Motor neuron (in vitro differentiated cells): ENCODE results near the gene CYP2A7. TPM values are rescaled to one million over a fixed set of nuclear protein-coding genes. Genes with fewer than 3 reads are reported as not detected.
"Not testable (repeated sequence)": the region's sequence is repeated elsewhere in the genome, so short reads cannot be mapped to it uniquely, and the experiment has no call there.

ENCODE experiments used
- ATAC-seq, 8 experiments: fragments of 200-7000 bp; cut with Tn5 transposase; replicated peaks in 6 of 8; 2 replicates each; pipeline ENCODE4 v1.8.0; 2021; ENCODE audit warnings: mild to moderate bottlenecking in 8 of 8, moderate library complexity in 8 of 8
- H3K27ac ChIP-seq, 2 donors: fragments of 250-450 bp; sonication (Bioruptor Pico); 2 replicates each; pipeline ENCODE4 v1.9.0; 2021; ENCODE audit warnings: antibody characterized with exemption in 2 of 2, mild to moderate bottlenecking in 2 of 2, moderate library complexity in 1 of 2
- H3K4me1 ChIP-seq, 2 donors: fragments of 250-450 bp; sonication (Bioruptor Pico); replicated peaks in 1 of 2; 2 replicates each; pipeline ENCODE4 v1.6.1; 2021; ENCODE audit warnings: antibody characterized with exemption in 2 of 2, mild to moderate bottlenecking in 2 of 2, moderate library complexity in 1 of 2
- H3K4me3 ChIP-seq, 5 donors: fragments of 250-450 bp; sonication (Bioruptor Pico); 2 replicates each; pipeline ENCODE4 v1.9.0; 2021; ENCODE audit warnings: antibody characterized with exemption in 5 of 5, mild to moderate bottlenecking in 5 of 5, moderate library complexity in 4 of 5
- WGBS, 10 experiments: fragments of 450-650 bp; shearing (Covaris generic); methylation state at CpG; one replicate each; pipeline ENCODE4 v1.0.0; 2022; 5-methylcytosine and 5-hydroxymethylcytosine counted together
- in situ Hi-C, 9 experiments: fragments of 400-800 bp; cut with MboI; loops; one replicate each; pipeline ENCODE4 v1.15.0; 2021; ENCODE audit warnings: low sequenced_read_pairs in 9 of 9, low pct_unique_long_range_greater_than_20kb in 2 of 9; ENCODE audit not compliant: unreplicated experiment in 9 of 9
- total RNA-seq, 8 experiments: library from RNA; unstranded; fragments of 300-600 nt; gene quantifications; 2 replicates each; pipeline versions ENCODE4 v1.2.3 to v1.2.4, GENCODE V29; 2022

The CYP2A7 gene
- total RNA-seq, 8 experiments from 2014 or later: 0.17 to 1.1 (median 0.45) TPM; not detected in 3

DNA sequence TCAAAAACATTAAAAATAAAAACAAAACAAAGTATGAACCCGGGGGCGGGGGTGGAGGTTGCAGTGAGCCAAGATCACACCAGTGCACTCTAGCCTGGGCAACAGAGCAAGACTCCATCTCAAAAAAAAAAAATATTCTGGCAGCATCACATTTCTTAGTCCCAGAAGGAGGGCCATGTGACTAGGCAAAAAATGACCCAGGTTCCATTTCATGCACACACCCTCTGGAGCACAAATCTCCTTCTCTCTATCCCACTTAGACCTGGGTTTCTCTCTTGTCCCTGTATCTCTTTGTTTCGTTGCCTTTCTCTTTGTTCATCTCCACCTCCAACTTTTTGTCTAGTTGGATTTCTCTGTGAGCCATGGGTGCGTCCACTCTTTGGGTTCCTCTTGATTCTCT lies 6.2 kb upstream of the CYP2A7 start:
- WGBS, 10 experiments: 0 to 80% (median 59%) methylated on average over 2 to 4 of the region's 4 CpGs
- Histone ChIP-seq H3K4me1 (no peaks in the 10 kb centered on the region), H3K4me3 (no peak overlapping the region), H3K27ac (no peak overlapping the region)
- in situ Hi-C loops: no loop called here
- no peak for ATAC-seq

DNA sequence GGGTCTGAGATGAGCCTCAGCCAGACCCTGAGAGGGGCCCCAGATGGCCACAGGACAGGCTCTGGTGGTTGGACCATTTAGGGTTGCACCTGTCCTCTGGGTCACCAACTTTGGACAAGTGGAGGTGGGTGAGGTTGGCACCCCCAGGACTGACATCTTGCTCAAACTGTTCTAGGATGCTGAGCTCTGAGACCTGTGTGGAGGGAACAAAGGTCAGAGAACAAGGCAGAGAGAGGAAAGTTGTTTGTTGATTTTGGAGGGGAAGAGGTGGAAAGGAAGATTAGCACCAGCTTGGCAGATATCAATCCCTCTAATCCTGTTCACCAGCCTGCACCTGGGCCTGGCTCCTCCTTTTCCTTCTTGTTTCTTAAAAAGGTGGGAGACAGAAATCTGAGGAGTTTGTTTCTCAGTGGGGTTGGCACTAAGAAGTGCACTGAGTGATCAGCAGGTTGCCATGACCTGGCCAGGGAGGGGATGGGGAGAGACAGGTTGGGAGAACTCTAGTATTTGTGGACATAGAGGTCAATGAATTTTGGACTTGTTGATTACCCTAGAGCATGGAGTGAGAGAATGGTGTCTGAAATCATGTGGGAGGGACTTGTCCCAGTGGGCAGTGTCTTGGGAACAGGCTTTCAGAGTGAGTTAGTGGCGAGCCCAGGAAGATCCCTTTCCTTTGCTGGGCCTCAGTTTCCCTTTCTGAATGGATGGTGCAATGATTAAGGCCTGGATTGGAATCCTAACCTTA lies 2.3 kb upstream of the CYP2A7 start:
- no CpG with 5 or more reads among the region's 1 CpG for WGBS, 10 experiments
- H3K4me3 ChIP-seq, H3K27ac ChIP-seq, ATAC-seq, H3K4me1 ChIP-seq, in situ Hi-C loops: not testable (repeated sequence)

DNA sequence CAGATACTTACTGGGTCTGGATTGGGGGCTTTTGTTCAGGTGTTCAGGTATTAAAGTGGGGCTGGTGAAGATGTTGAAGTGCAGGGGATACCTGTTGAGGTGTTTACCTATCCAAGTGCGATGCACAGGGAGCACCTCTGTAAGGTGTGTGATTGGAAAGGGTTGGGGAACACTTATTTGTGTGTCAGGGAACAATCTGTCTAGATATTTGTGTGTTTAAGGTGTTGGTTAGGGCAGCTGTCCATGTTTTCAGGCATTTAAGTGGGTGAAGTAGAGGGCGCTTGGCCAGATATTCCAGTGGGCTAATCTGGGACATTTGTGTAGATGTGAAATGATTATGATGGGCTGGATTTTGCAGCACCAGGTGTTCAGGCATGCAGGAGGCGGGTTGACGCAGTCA lies 2.7 kb downstream of the CYP2A7 start:
- H3K27ac ChIP-seq, H3K4me1 ChIP-seq, H3K4me3 ChIP-seq, in situ Hi-C loops, ATAC-seq: not testable (repeated sequence)
- no CpG with 5 or more reads among the region's 4 CpGs for WGBS, 10 experiments

DNA sequence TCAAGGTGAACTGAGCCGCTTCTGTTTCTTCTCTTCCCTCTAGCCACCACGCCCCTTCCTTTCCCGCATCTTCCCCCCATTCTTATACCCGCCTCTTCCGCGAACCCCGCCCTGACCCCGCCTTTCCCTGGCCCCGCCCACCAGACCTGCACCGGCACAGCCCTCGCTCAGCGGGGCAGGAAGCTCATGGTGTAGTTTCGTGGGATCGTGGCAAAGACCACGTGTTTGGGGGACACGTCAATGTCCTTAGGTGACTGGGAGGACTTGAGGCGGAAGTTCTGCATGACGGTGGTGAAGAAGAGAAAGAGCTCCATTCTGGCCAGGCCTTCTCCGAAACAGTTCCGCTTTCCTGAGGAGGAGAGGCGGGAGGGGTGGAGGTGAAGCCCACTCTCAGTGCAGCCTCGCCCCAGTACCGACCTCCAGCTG lies 6.5 kb downstream of the CYP2A7 start:
- in situ Hi-C loops, H3K27ac ChIP-seq, H3K4me3 ChIP-seq, H3K4me1 ChIP-seq: not testable (repeated sequence)
- peak in 2 of 8 experiments; percentile 22 to 43 for ATAC-seq
- 18% methylated on average over 6 of the region's 23 CpGs; no CpG with 5 or more reads in 9 of the 10 experiments for WGBS, 10 experiments

DNA sequence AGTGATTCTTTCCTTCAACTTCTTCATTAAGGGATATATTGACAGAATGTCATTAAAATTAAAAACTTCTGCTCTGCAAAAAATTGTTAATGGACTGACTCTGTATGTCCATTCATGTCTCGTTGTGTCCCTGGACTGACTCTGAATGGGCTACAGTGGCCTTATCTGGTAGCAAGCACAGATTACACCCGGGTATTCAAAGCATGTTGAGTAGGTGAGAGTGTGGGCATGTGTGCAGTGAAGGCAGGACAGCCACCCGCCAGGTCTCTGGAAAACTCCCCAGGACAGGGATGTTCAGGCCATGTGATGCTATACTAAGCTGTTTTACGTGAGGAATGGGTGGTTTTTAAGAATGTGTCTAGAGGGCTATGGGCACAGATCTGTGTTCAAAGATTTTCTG lies 7.2 kb downstream of the CYP2A7 start:
- ATAC-seq, H3K4me1 ChIP-seq, H3K27ac ChIP-seq, in situ Hi-C loops, H3K4me3 ChIP-seq: not testable (repeated sequence)
- WGBS, 10 experiments: no CpG with 5 or more reads among the region's 4 CpGs

DNA sequence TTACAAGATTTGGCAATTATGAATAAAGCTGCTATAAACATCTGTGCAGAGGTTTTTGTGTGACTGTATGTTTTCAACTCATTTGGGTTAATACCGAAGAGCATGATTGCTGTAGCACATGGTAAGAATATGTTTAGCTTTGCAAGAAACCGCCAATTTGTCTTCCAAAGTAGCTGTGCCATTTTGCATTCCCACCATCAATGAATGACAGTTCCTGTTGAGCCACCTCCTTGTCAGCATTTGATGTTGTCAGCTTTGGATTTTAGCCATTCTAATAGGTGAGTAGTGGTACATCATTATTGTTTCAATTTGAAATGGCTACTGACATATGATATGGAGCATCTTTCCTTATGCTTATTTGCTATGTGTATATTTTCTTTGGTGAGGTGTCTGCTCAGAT lies 8.2 kb downstream of the CYP2A7 start:
- H3K4me3 ChIP-seq, H3K4me1 ChIP-seq, in situ Hi-C loops, ATAC-seq, H3K27ac ChIP-seq: not testable (repeated sequence)
- 60 to 83% methylated on average over 1 to 2 of the region's 2 CpGs; no CpG with 5 or more reads in 8 of the 10 experiments for WGBS, 10 experiments

DNA sequence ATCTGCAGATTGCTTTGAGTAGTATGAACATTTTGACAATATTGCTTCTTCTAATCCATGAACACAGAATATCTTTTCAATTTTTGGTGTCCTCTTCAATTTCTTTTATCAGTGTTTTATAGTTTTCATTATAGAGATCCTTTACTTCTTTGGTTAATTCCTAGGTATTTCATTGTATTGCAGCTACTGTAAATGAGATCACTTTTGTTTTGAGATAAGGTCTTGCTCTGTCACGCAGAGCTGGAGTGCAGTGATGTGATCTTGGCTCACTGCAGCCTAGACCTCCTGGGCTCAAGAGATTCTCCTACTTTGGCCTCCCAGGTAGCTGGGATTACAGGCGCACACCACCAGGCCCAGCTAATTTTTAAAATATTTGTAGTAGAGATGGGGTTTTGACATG lies 9.8 kb downstream of the CYP2A7 start:
- H3K4me3 ChIP-seq: no peak overlapping the region
- 50 to 100% (median 88%) methylated on average over 1 to 2 of the region's 2 CpGs; no CpG with 5 or more reads in 1 of the 10 experiments for WGBS, 10 experiments
- in situ Hi-C loops: no loop called here
- ATAC-seq: no peak
- H3K27ac ChIP-seq: no peak overlapping the region
- no peaks in the 10 kb centered on the region for H3K4me1 ChIP-seq

DNA sequence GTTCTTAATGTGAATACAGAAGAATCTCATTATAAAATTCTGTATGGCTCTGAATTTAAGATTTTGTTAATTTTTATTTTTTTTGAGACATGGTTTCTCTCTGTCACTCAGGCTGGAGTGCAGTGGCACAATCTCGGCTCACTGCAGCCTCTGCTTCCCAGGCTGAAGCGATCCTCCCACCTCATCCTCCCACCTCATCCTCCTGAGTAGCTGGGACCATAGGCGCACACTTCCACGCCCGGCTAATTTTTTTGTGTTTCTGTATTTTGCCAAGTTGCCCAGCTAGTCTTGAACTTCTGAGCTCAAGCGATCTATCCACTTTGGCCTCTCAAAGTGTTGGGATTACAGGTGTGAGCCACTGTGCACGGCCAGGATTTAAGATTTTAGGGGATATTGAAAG lies 14.3 kb downstream of the CYP2A7 start:
- Histone ChIP-seq H3K4me3 (no peak overlapping the region), H3K4me1 (no peaks in the 10 kb centered on the region), H3K27ac (no peak overlapping the region)
- in situ Hi-C loops: no loop called here
- ATAC-seq: no peak
- WGBS, 10 experiments: 49 to 90% (median 68%) methylated on average over 2 to 7 of the region's 7 CpGs; no CpG with 5 or more reads in 2 of the 10 experiments

DNA sequence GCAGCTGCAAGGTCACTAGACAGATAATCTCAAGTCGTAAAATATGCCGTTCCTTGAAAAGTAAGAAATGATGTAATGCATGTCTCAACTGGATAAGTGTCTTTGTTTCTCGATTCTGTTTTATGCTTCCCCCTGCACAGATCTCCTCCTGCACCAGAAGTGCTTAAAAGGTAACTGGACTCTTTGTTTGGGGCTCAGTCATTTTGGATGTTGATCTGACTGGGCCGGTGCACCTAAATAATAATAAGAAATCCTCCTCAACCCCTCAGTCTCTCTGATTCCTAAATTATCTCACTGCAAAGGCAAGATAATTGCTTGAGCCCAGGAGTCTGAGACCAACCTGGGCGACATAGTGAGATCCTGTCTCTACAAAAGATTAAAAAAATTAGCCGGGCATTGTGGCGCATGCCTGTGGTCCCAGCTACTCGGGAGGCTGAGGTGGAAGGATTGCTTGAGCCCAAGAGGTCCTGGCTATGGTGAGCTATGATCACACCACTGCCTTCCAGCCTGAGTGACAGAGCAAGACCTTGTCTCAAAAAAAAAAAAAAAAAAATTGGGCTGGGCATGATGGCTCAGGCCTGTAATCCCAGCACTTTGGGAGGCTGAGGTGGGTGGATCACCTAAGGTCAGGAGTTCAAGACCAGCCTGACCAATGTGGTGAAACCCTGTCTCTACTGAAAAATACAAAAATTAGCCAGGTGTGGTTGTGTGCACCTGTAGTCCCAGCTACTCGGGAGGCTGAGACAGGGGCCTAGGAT lies 17.1 kb downstream of the CYP2A7 start:
- H3K4me1 ChIP-seq, in situ Hi-C loops, H3K27ac ChIP-seq, H3K4me3 ChIP-seq, ATAC-seq: not testable (repeated sequence)
- WGBS, 10 experiments: 60 to 83% (median 82%) methylated on average over 1 to 3 of the region's 9 CpGs; no CpG with 5 or more reads in 6 of the 10 experiments

DNA sequence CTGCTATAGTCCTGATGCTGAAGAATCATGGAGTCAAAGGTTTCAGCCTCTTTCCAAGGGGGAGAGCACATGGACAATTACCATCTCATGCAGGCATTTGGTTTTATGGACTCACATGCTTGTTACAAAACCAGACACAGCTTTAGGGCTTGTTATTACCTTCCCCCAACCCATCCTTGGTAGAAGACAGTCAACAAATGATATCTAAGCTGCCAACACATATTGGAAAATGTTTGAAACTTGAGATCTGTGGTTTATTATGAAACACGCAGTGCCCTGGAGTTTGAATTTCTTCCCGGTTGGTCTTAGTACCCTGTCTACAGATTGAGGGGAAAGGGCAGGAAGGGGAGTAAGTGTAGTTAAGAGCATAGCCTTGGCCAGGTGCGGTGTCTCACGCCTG lies 19.2 kb downstream of the CYP2A7 start:
- Histone ChIP-seq H3K27ac (no peak overlapping the region), H3K4me3 (no peak overlapping the region), H3K4me1 (no peaks in the 10 kb centered on the region)
- peak in 3 of 8 experiments; percentile 37 to 76 (median 45) for ATAC-seq
- in situ Hi-C loops: no loop called here
- 0 to 83% (median 67%) methylated on average over 1 to 4 of the region's 4 CpGs; no CpG with 5 or more reads in 2 of the 10 experiments for WGBS, 10 experiments

DNA sequence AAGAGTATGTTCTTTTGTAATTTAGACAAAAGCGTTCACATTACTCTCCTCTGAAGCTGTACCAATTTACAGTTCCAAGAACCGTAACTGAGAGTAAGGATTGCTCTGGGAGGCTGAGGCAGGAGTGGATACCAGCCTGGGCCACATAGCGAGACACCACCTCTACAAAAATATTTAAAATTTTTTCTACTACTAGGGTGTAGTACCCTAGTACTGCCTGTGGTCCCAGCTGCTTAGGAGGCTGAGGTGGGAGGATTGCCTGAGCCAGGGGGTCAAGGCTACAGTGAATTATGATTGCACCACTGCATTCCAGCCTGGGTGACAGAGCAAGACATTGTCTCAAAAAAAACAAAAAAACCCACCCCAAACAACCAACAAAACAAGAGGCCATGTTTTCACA lies 19.7 kb downstream of the CYP2A7 start:
- H3K4me3 ChIP-seq: no peak overlapping the region
- H3K4me1 ChIP-seq: no peaks in the 10 kb centered on the region
- in situ Hi-C loops: no loop called here
- H3K27ac ChIP-seq: no peak overlapping the region
- ATAC-seq: peak in 1 of 8 experiments; percentile 30
- 53 to 100% (median 70%) methylated on average over 1 to 3 of the region's 3 CpGs; no CpG with 5 or more reads in 3 of the 10 experiments for WGBS, 10 experiments

DNA sequence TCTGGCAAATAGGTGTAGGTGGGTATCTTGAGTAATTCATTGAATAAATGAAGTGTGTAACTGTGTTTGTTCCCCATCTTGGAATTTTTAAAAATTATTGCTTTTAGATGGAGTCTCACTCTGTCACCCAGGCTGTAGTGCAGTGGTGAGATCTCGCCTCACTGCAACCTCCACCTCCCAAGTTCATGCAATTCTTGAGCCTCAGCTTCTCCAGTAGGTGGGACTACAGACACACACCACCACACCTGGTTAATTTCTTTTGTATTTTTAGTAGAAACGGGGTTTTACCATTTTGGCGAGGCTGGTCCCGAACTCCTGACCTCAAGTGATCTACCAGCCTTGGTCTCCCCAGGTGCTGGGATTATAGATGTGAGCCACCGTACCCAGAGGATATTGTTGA lies 23.9 kb downstream of the CYP2A7 start:
- no peak for ATAC-seq
- Histone ChIP-seq H3K4me1 (no peaks in the 10 kb centered on the region), H3K4me3 (no peak overlapping the region), H3K27ac (no peak overlapping the region)
- in situ Hi-C loops: no loop called here
- 0 to 100% (median 79%) methylated on average over 1 to 4 of the region's 5 CpGs; no CpG with 5 or more reads in 3 of the 10 experiments for WGBS, 10 experiments

DNA sequence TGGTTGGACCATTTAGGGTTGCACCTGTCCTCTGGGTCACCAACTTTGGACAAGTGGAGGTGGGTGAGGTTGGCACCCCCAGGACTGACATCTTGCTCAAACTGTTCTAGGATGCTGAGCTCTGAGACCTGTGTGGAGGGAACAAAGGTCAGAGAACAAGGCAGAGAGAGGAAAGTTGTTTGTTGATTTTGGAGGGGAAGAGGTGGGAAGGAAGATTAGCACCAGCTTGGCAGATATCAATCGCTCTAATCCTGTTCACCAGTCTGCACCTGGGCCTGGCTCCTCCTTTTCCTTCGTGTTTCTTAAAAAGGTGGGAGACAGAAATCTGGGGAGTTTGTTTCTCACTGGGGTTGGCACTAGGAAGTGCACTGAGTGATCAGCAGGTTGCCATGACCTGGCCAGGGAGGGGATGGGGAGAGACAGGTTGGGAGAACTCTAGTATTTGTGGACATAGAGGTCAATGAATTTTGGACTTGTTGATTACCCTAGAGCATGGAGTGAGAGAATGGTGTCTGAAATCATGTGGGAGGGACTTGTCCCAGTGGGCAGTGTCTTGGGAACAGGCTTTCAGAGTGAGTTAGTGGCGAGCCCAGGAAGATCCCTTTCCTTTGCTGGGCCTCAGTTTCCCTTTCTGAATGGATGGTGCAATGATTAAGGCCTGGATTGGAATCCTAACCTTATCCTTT lies 29.4 kb downstream of the CYP2A7 start:
- H3K27ac ChIP-seq, in situ Hi-C loops, H3K4me3 ChIP-seq, H3K4me1 ChIP-seq, ATAC-seq: not testable (repeated sequence)
- no CpG with 5 or more reads among the region's 3 CpGs for WGBS, 10 experiments
